K562 (cell line): ENCODE results near the gene TCIRG1. TPM values are rescaled to one million over a fixed set of nuclear protein-coding genes. Genes with fewer than 3 reads are reported as not detected.
A peak's percentile ranks its signal among the peaks of the same experiment; 100 is the strongest.

ENCODE experiments used
- ATAC-seq: fragments of 200-7000 bp; cut with Tn5 transposase; 3 replicates; pipeline ENCODE4 v1.9.1; 2020; ENCODE audit warnings: moderate library complexity
- BruUV-seq: library from RNA; stranded (reverse); fragments of 400-500 nt; replicated peaks from 2 replicates; lab custom pipeline; 2021; lab: Mats Ljungman, UMichigan
- CTCF ChIA-PET: fragments of 300-600 bp; formaldehyde crosslinking; extraction: SDS; loops from one replicate; lab custom pipeline; 2021; ENCODE audit warnings: low intra/inter-chr PET ratio; lab: Yijun Ruan, JAX
- POLR2A ChIA-PET: fragments of 300-600, 350-650 bp; sonication (Branson Sonifier 250); formaldehyde crosslinking; extraction: SDS; loops from one replicate; lab custom pipeline; 2021; ENCODE audit warnings: antibody characterized with exemption, inconsistent platforms; lab: Yijun Ruan, JAX
- DNase-seq, 4 experiments: peaks; one replicate each; pipeline versions ENCODE4 v3.0.0 to v3.0.0-alpha.2; 2011 to 2018; ENCODE audit warnings: low spot score in 3 of 4, mixed read lengths in 3 of 4; ENCODE audit errors: extremely low read depth in 1 of 4
- FAIRE-seq: peaks from 2 replicates; lab custom pipeline; 2011; peaks lifted over from hg19 to GRCh38; lab: Jason Lieb, UNC
- H2AFZ ChIP-seq: 2 replicates; pipeline ENCODE4 v1.6.0; 2011; ENCODE audit warnings: low read depth, low read length, control low read depth, inconsistent platforms
- H3K27ac ChIP-seq: fragments of 200-600 bp; 3 replicates; pipeline ENCODE4 v1.8.0; 2011; ENCODE audit warnings: low read depth, mild to moderate bottlenecking, control low read depth, inconsistent platforms, low read length, moderate library complexity, mixed read lengths; ENCODE audit errors: extremely low read depth
- H3K27me3 ChIP-seq, 2 experiments: fragments of 300-600 bp in 1 of 2; 2 replicates in 1 of 2; 3 replicates in 1 of 2; pipeline versions ENCODE4 v1.6.0 to v1.8.0; 2011; ENCODE audit warnings: inconsistent platforms in 2 of 2, low read length in 2 of 2, mild to moderate bottlenecking in 1 of 2, mixed read lengths in 1 of 2, moderate library complexity in 1 of 2; ENCODE audit not compliant: control insufficient read depth in 2 of 2, insufficient read depth in 2 of 2
- H3K36me3 ChIP-seq: fragments of 300-600 bp; 3 replicates; pipeline ENCODE4 v1.8.0; 2011; ENCODE audit warnings: mild to moderate bottlenecking, low read length, inconsistent platforms; ENCODE audit not compliant: control insufficient read depth, insufficient read depth
- H3K4me1 ChIP-seq, 2 experiments: fragments of 200-600 bp in 1 of 2; replicated peaks in 1 of 2; 2 replicates in 1 of 2; 3 replicates in 1 of 2; pipeline versions ENCODE4 v1.5.1 to v1.8.0; 2011; ENCODE audit warnings: inconsistent platforms in 2 of 2, low read length in 2 of 2, mild to moderate bottlenecking in 1 of 2, mixed read lengths in 1 of 2, moderate library complexity in 1 of 2; ENCODE audit not compliant: control insufficient read depth in 2 of 2, insufficient read depth in 2 of 2
- H3K4me2 ChIP-seq: 2 replicates; pipeline ENCODE4 v1.6.1; 2011; ENCODE audit warnings: low read length, control low read depth, inconsistent platforms, mixed read lengths; ENCODE audit not compliant: insufficient read depth
- H3K4me3 ChIP-seq: fragments of 200-600 bp; sonication (generic), shearing (Covaris generic); 2 replicates; pipeline ENCODE4 v1.5.1; 2016; ENCODE audit warnings: control low read depth, inconsistent platforms
- H3K79me2 ChIP-seq: fragments of 200-600 bp; 3 replicates; pipeline ENCODE4 v1.8.0; 2011; ENCODE audit warnings: low read length, inconsistent platforms; ENCODE audit not compliant: control insufficient read depth, insufficient read depth
- H3K9ac ChIP-seq, 2 experiments: 2 replicates each; pipeline versions ENCODE4 v1.6.0 to v1.6.1; 2011; ENCODE audit warnings: low read depth in 2 of 2, low read length in 2 of 2, control low read depth in 1 of 2, inconsistent platforms in 1 of 2, mild to moderate bottlenecking in 1 of 2, mixed read lengths in 1 of 2; ENCODE audit not compliant: insufficient read depth in 1 of 2
- H3K9me1 ChIP-seq: one replicate; pipeline ENCODE4 v1.6.0; 2011; ENCODE audit warnings: inconsistent platforms, mild to moderate bottlenecking, low read length, moderate library complexity; ENCODE audit not compliant: control insufficient read depth, insufficient read depth
- H3K9me3 ChIP-seq: replicated peaks from 2 replicates; pipeline ENCODE4 v1.5.1; 2011; ENCODE audit warnings: low read depth, low read length, inconsistent platforms; ENCODE audit not compliant: control insufficient read depth, insufficient read depth
- H4K20me1 ChIP-seq: replicated peaks from 2 replicates; pipeline ENCODE4 v1.6.1; 2011; ENCODE audit warnings: low read length, inconsistent platforms, mixed read lengths; ENCODE audit not compliant: control insufficient read depth, insufficient read depth
- PRDM10 ChIP-seq: fragments of 450-650 bp; IDR thresholded peaks from 2 replicates; pipeline ENCODE4 v1.6.1; 2018; ENCODE audit not compliant: partially characterized antibody
- ZBTB11 ChIP-seq, 3 experiments: fragments of 200-800 bp in 1 of 3; fragments of 250-450 bp in 1 of 3; fragments of 450-650 bp in 1 of 3; sonication (Bioruptor Pico) in 1 of 3; sonication (Bioruptor generic) in 1 of 3; formaldehyde crosslinking in 1 of 3; IDR thresholded peaks; 2 replicates each; pipeline versions ENCODE4 v1.6.1 to v1.8.0; 2016 to 2022; ENCODE audit warnings: mild to moderate bottlenecking in 2 of 3, missing genetic modification characterization in 2 of 3, missing compliant biosample characterization in 1 of 3, moderate library complexity in 1 of 3
- WGBS: fragments of 100-300 bp; shearing (Covaris generic); methylation state at CpG from one replicate; pipeline ENCODE4 v1.1.6; 2016; ENCODE audit warnings: low coverage, mixed read lengths; ENCODE audit not compliant: insufficient coverage; ENCODE audit errors: missing lambda C conversion rate; 5-methylcytosine and 5-hydroxymethylcytosine counted together
- in situ Hi-C: fragments of 300-500 bp; cut with MboI; formaldehyde crosslinking; loops from 4 replicates; pipeline ENCODE4 v1.15.0; 2018; ENCODE audit warnings: inconsistent platforms, mixed read lengths
- intact Hi-C: fragments of 100-400 bp; cut with micrococcal nuclease; formaldehyde crosslinking; loops from 2 replicates; pipeline ENCODE4 v1.14.2; 2022
- polyA plus RNA-seq, 8 experiments: library from polyadenylated mRNA; depleted of rRNA in 4 of 8; stranded (reverse) in 5 of 8; unstranded in 3 of 8; fragments of >200 nt; fragmentation: Nextera tagmentation in 2 of 8; fragmentation: Illumina TruSeq in 1 of 8; extraction: Ambion mirVana in 2 of 8; extraction: Trizol in 1 of 8; gene quantifications; 2 replicates each; pipeline versions ENCODE4 v1.2.1 to v1.2.3, GENCODE V29; 2011 to 2014; ENCODE audit warnings: inconsistent platforms in 1 of 8, missing spikeins in 1 of 8
- total RNA-seq, 7 experiments: library from RNA; depleted of rRNA in 6 of 7; stranded (reverse); fragments of >200 nt in 6 of 7; fragmentation: Illumina TruSeq in 2 of 7; extraction: Trizol in 2 of 7; gene quantifications; 2 replicates each; pipeline versions ENCODE4 v1.2.1 to v1.2.3, GENCODE V29; 2011 to 2021; ENCODE audit warnings: low replicate concordance in 1 of 7

Gene TCIRG1
- total and polyA plus RNA-seq, 9 of the 15 experiments (the other 6 are each of a cell fraction or from before 2014, with no cell fraction given) = 0.49 to 143 (median 24.4) TPM

GRCh38 chr11:68012044-68012842 lies 26.6 kb upstream of the TCIRG1 start:
- H4K20me1 ChIP-seq = peaks cover 3% of the 10 kb centered on the region; the same call in 1 of the 2 replicates
- peaks cover 22 to 66% of the 10 kb centered on the region in 2 experiments for H3K4me1 ChIP-seq
- WGBS = 50% methylated on average over 15 of the region's 17 CpGs
- TF ChIP-seq PRDM10 (peak; percentile 33), ZBTB11 (CRISPR knock-in tag; IDR thresholded peaks at IDR 0.05) (no peak)
- TF ChIP-seq, all 486 proteins: peak for 1
- H3K36me3 ChIP-seq = no peaks in the 10 kb centered on the region
- H3K9me3 ChIP-seq = no peaks in the 10 kb centered on the region
- in situ Hi-C loops = no loop called here
- no TSS peak for BruUV-seq
- H3K9me1 ChIP-seq = no peaks in the 10 kb centered on the region
- no peak overlapping the region for H3K27ac ChIP-seq
- no peak overlapping the region for H2AFZ ChIP-seq
- no peaks in the 10 kb centered on the region for H3K79me2 ChIP-seq
- intact Hi-C loops = no loop called here
- no peaks in the 10 kb centered on the region for H3K27me3 ChIP-seq
- DNase-seq (no peak), FAIRE-seq (no peak), ATAC-seq (no peak)
- no peak overlapping the region for H3K4me2 ChIP-seq
- H3K9ac ChIP-seq = peak overlapping the region in 1 of 2 experiments; percentile 66; a peak in 1 of 4 replicates
- ChIA-PET CTCF (no interaction called here), POLR2A (no interaction called here)
- H3K4me3 ChIP-seq = no peak overlapping the region
